H54 (cell line): Measurements from ENCODE around the gene SREBF1.
A peak's percentile ranks its signal among the peaks of the same experiment; 100 is the strongest.

Experiments
- DNase-seq: peaks from one replicate; pipeline ENCODE4 v3.0.0; 2011; ENCODE audit warnings: low spot score, mixed read lengths; ENCODE audit not compliant: insufficient read length
- FAIRE-seq: peaks from 3 replicates; lab custom pipeline; 2011; peaks lifted over from hg19 to GRCh38; lab: Jason Lieb, UNC
- POLR2A ChIP-seq: IDR thresholded peaks from 2 replicates; pipeline ENCODE4 v1.6.1; 2011; ENCODE audit warnings: low read depth, mild to moderate bottlenecking, low read length

Gene SREBF1

GRCh38 chr17:17836818-17837379 is at the start of gene SREBF1:
Gene SREBF1 (minus strand): TSS chr17:17836986. CDS start chr17:17836817, 169 bp downstream.
- DNase-seq, result no peak
- no peak for FAIRE-seq

DNA sequence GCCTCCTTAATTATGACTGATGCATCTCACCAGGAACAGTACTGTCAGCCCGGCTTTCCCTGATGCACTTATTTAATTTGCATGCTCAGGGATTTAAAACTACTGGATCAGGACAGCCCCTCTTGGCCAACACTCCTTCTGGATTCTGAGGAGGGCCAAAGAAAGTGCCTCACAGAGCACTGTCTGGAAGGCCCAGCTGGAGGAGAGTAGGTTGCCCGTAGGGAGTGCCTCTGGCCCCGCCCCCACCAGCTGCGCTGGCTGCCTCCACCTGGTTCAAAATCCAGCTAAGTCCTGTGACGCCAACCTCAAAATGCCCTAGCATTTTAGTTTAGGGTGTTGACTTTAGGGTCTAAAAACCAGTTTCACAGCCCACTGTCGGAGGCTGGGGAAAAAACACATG is 49.4 kb upstream of the SREBF1 start:
- FAIRE-seq (no peak), DNase-seq (no peak)
- TF ChIP-seq POLR2A, result no peak

More at GRCh38 chr17:17836818-17837379, at the start of gene SREBF1:
- peak; percentile 63 for TF ChIP-seq POLR2A

DNA sequence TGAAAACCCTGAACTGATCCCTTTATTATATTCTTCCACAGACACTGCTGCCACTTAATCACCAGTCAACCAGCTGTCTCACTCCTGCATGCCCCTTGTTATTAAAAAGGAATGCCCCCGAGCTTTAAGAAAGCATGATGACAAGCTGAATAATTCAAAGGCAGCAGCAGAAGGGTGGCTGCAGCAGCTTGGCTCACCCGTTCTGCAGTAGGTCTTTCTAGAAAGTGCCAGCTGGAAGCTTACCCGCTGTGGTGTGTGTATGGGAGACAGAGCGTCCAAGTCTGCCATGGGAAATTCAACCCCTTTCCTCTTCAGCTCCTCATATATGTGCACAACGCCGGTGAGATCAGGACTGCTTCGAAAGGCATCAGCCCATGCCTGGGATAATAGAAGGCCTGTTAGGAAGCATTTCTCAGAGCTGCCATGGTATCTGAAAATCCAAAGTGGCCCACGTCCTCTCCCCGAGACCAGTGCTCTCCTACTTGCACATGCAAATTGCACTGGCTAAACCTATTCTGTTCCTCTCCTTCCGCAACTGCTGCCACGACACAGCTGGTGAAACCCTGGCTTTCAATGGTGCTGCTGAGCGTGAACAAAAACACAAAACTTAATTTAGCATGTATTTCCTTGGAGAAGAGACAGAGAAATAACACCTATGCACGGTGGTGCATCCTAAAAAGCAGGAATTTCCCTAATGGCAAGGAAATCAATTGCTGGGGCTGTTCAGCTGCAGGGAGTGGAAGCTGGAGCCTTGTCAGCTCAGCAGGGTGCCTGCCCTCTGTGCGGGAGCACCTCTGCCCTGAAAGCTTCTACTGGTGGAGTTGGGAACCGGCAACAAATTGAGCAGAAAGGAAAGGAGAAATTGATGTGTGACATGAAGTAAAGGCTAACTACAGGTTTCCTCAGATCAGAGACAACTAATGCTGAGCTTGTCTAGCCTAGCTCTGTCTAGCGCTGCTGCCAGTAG is 47.9 kb upstream of the SREBF1 start:
- DNase-seq (no peak), FAIRE-seq (no peak)
- no peak for TF ChIP-seq POLR2A

GRCh38 chr17:17883801-17884200 is 47.0 kb upstream of the SREBF1 start:
- TF ChIP-seq POLR2A, result no peak
- FAIRE-seq (no peak), DNase-seq (no peak)

DNA sequence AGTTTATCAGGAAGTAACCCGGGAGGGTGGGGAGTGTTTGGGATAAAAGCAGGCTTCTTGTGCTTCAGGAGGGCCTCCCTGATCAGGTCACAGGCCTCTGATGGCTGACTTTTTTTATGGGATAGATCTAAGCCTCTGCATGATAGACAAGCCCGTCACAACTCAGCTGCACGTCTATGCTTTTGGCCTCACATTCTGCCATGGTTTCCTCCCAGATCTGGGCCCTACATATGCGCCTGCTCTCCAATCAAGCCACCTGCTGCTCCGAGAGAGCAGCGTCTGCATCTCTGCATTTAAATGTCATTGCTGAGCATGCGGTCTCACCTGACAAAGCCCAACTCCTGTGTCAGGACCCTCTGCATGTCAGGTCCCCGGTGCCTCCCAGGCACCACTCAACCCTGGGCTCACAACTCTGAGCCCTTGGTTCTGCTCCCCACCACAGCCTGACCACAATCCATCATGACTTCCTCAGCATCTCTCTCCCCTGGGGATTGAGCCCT is 45.3 kb upstream of the SREBF1 start:
- TF ChIP-seq POLR2A, result no peak
- DNase-seq (no peak), FAIRE-seq (no peak)

GRCh38 chr17:17880577-17881196 is 43.9 kb upstream of the SREBF1 start:
- DNase-seq (no peak), FAIRE-seq (no peak)
- no peak for TF ChIP-seq POLR2A

- FAIRE-seq, result no peak
- DNase-seq, result no peak
- no peak for TF ChIP-seq POLR2A
Observed at GRCh38 chr17:17877529-17878358, 41.0 kb upstream of the SREBF1 start.

GRCh38 chr17:17876959-17877528 is 40.3 kb upstream of the SREBF1 start:
- DNase-seq (no peak), FAIRE-seq (no peak)
- TF ChIP-seq POLR2A, result no peak

DNA sequence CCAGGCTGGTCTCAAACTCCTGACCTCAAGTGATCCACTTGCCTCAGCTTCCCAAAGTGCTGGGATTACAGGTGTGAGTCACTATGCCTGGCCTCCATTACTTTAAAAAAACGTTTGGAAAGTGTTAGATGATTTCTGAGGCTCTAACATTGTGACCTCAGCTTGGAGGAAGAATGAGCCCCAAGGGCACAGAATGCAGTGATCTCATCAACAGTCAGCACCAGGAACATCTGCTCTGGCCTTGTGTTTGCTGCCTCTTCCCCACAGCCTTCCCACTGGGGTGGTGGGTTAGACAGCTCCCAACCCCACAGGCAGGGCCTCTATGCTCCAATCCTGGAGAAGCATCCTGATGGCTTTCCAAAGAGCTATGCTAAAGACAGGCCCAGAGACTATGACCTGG is 37.7 kb upstream of the SREBF1 start:
- peak; percentile 87 for DNase-seq
- TF ChIP-seq POLR2A, result no peak
- FAIRE-seq, result no peak

- no peak for TF ChIP-seq POLR2A
- DNase-seq (no peak), FAIRE-seq (no peak)
Observed at GRCh38 chr17:17873450-17873991, 36.7 kb upstream of the SREBF1 start.

GRCh38 chr17:17872547-17873345 is 36.0 kb upstream of the SREBF1 start:
- DNase-seq (no peak), FAIRE-seq (no peak)
- no peak for TF ChIP-seq POLR2A

- no peak for DNase-seq
- TF ChIP-seq POLR2A, result no peak
- no peak for FAIRE-seq
Observed at GRCh38 chr17:17871913-17872312, 35.1 kb upstream of the SREBF1 start.
